ENCODE results near the gene LHFPL2.

- TF ChIP-seq POLR2A (IDR thresholded peaks at IDR 0.05) = no peak
- TF ChIP-seq, protein P1, sequence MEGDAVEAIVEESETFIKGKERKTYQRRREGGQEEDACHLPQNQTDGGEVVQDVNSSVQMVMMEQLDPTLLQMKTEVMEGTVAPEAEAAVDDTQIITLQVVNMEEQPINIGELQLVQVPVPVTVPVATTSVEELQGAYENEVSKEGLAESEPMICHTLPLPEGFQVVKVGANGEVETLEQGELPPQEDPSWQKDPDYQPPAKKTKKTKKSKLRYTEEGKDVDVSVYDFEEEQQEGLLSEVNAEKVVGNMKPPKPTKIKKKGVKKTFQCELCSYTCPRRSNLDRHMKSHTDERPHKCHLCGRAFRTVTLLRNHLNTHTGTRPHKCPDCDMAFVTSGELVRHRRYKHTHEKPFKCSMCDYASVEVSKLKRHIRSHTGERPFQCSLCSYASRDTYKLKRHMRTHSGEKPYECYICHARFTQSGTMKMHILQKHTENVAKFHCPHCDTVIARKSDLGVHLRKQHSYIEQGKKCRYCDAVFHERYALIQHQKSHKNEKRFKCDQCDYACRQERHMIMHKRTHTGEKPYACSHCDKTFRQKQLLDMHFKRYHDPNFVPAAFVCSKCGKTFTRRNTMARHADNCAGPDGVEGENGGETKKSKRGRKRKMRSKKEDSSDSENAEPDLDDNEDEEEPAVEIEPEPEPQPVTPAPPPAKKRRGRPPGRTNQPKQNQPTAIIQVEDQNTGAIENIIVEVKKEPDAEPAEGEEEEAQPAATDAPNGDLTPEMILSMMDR (IDR thresholded peaks at IDR 0.05) = no peak
These were observed 13.1 kb upstream of the LHFPL2 start for GRCh38 chr5:78661691-78662090.

Measured in body of pancreas (tissue), 4 donors.